GM12878 (cell line): ENCODE data around the gene MYOCD.

Experiments used
- BRCA1 ChIP-seq: IDR thresholded peaks from 2 replicates; pipeline ENCODE4 v1.6.1; 2011; ENCODE audit warnings: low read depth, low read length, improper control_type of control experiment
- POLR2AphosphoS5 ChIP-seq: IDR thresholded peaks from 2 replicates; pipeline ENCODE4 v1.6.1; 2011; ENCODE audit warnings: mild to moderate bottlenecking, low read length, inconsistent platforms

DNA sequence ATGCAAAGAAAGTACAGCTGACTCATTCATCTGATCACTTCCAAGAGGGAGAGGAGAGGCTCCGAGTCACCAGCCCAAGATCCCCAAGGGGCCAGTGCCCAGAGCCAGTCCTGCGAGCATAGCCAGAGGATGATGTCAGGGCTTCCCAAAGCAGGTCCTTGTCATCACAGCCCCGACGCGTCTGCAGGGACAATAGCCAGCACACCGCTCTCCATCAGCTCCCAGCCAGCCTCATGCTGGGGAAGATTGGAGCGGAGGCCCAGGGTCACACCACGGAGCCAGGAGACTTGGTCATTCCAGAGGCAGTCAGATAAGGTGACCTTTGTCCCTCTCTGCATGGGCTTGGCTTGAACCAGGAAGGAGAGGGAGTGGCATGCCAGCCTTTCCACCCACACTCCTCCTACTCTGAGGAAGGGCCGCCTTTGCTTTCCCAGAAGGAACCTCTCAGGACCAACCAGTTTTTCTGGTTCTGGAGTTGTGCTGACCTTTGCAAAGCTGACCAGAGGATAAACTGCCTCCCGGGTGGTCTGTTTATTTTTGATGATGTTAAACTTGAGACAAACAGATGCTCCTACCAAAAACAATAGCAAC lies 65.3 kb downstream of the MYOCD start:
- no peak for TF ChIP-seq BRCA1
- no peak for TF ChIP-seq POLR2AphosphoS5
